CD4-positive, alpha-beta memory T cell (primary cell): ENCODE measurements around the gene GRAP2. TPM values are rescaled to one million over a fixed set of nuclear protein-coding genes. Genes with fewer than 3 reads are reported as not detected.

Experiments
- CTCF ChIA-PET: fragments of 350-600 bp; sonication (Branson Sonifier 250); formaldehyde crosslinking; loops from one replicate; lab custom pipeline; 2021; ENCODE audit warnings: inconsistent platforms; ENCODE audit not compliant: partially characterized antibody; lab: Charles Lee
- POLR2A ChIA-PET: fragments of 350-600 bp; sonication (Branson Sonifier 250); formaldehyde crosslinking; loops from one replicate; lab custom pipeline; 2021; ENCODE audit not compliant: partially characterized antibody; lab: Charles Lee
- DNase-seq, 5 donors: peaks; one replicate each; pipeline versions ENCODE4 v3.0.0 to v3.0.0-alpha.2; 2020 to 2022; ENCODE audit warnings: mixed read lengths in 1 of 5
- H3K27ac ChIP-seq: one replicate; pipeline ENCODE4 v1.7.0; 2013; ENCODE audit warnings: low read depth, low read length
- H3K27me3 ChIP-seq: 2 replicates; pipeline ENCODE4 v1.7.0; 2013; ENCODE audit warnings: mild to moderate bottlenecking, low read length, moderate library complexity; ENCODE audit not compliant: insufficient read depth
- H3K36me3 ChIP-seq: 2 replicates; pipeline ENCODE4 v1.7.0; 2013; ENCODE audit warnings: mild to moderate bottlenecking, low read length, moderate library complexity; ENCODE audit not compliant: insufficient read depth
- H3K4me1 ChIP-seq: 2 replicates; pipeline ENCODE4 v1.7.0; 2013; ENCODE audit warnings: mild to moderate bottlenecking, low read length, moderate library complexity; ENCODE audit not compliant: insufficient read depth
- H3K4me3 ChIP-seq, 2 donors: one replicate each; pipeline ENCODE4 v1.7.0; 2013; ENCODE audit warnings: low read length in 2 of 2, mild to moderate bottlenecking in 1 of 2
- H3K9me3 ChIP-seq, 2 donors: one replicate each; pipeline ENCODE4 v1.7.0; 2013; ENCODE audit warnings: low read length in 2 of 2, control low read depth in 1 of 2; ENCODE audit not compliant: control insufficient read depth in 1 of 2
- H3K27ac Mint-ChIP-seq, 7 donors: one replicate each; pipeline ENCODE4 v1.8.0; 2020 to 2021; ENCODE audit warnings: mixed read lengths in 7 of 7, mild to moderate bottlenecking in 6 of 7, inconsistent platforms in 3 of 7, moderate library complexity in 3 of 7
- H3K27me3 Mint-ChIP-seq, 2 donors: one replicate each; pipeline ENCODE4 v1.8.0; 2020 to 2021; ENCODE audit warnings: mixed read lengths in 2 of 2
- H3K36me3 Mint-ChIP-seq, 2 donors: one replicate each; pipeline ENCODE4 v1.8.0; 2020 to 2021; ENCODE audit warnings: mixed read lengths in 2 of 2, inconsistent platforms in 1 of 2, mild to moderate bottlenecking in 1 of 2
- H3K4me1 Mint-ChIP-seq, 4 donors: one replicate each; pipeline ENCODE4 v1.8.0; 2020 to 2021; ENCODE audit warnings: mixed read lengths in 4 of 4, mild to moderate bottlenecking in 1 of 4
- H3K4me3 Mint-ChIP-seq, 8 donors: one replicate each; pipeline ENCODE4 v1.8.0; 2020 to 2021; ENCODE audit warnings: mixed read lengths in 8 of 8, mild to moderate bottlenecking in 7 of 8, moderate library complexity in 6 of 8, inconsistent platforms in 3 of 8
- H3K9me3 Mint-ChIP-seq, 8 donors: one replicate each; pipeline ENCODE4 v1.8.0; 2020 to 2021; ENCODE audit warnings: mixed read lengths in 8 of 8, mild to moderate bottlenecking in 5 of 8, inconsistent platforms in 3 of 8, moderate library complexity in 1 of 8
- intact Hi-C: fragments of 100-400 bp; cut with micrococcal nuclease; formaldehyde crosslinking; loops from one replicate; pipeline ENCODE4 v1.15.1; 2023
- polyA plus RNA-seq, 2 donors: library from polyadenylated mRNA; unstranded; fragments of 300-500 nt; fragmentation: Illumina TruSeq; gene quantifications; one replicate each; pipeline ENCODE4 v1.2.3, GENCODE V29; 2021
- total RNA-seq, 2 experiments: library from RNA; stranded (reverse); gene quantifications; one replicate each; pipeline ENCODE4 v1.2.3, GENCODE V29; 2021

Gene GRAP2
- total and polyA plus RNA-seq, 4 experiments from 2014 or later: 53.1 to 140 (median 110) TPM

DNA sequence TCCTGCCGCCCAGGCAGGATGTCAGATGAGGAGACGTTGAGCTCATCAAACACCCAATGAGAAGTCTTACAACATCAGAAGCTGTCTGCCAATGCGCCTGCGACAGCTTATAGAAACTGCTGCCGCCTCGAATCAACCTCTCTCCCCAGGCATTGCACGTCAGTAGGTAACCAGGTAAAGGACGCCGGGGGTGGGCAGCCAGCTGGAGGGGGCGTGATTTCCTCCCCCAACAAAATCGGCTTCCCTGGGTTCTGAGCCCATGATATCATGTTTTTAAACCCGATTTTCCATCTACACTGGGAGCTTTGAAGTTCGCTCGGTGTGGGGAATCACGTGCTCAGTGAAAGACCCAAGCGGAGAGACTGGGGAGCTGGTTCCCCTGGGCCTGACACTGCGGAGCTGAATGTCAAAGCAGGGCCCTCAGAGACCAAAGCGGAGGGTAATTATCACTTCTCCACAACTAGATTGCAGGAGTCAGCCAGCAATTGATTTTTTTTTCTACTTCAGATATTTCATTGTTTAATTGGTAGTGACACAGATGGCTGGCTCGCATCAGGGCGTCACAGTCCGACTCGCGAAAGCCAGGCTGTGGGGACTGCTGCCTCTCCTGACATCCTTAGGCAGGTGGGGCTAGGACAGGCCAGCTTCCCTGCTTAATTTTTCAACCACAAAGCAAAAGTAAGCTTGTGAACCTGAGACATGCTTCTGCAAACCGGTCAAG is 109.2 kb downstream of the GRAP2 start:
- peak overlapping the region in 1 of 2 donors; percentile 5 for H3K4me3 ChIP-seq
- H3K27me3 ChIP-seq: peaks cover 5% of the 10 kb centered on the region
- intact Hi-C loops: no loop called here
- no peaks in the 10 kb centered on the region for H3K9me3 ChIP-seq
- H3K27me3 Mint-ChIP-seq: peaks cover 9 to 34% of the 10 kb centered on the region in 2 donors
- H3K4me1 ChIP-seq: peaks cover 10% of the 10 kb centered on the region
- H3K27ac ChIP-seq: no peak overlapping the region
- DNase-seq: peak in 3 of 5 donors; percentile 30 to 53 (median 44)
- H3K27ac Mint-ChIP-seq: peak overlapping the region in 5 of 7 donors; percentile 36 to 63 (median 42)
- CTCF ChIA-PET: interaction anchor here (0.5 to 2.3 kb wide), 4 partner anchors 14 to 476 kb away, joined by 3 to 17 read pairs (median 3); no protein-coding TSS in a partner anchor
- H3K9me3 Mint-ChIP-seq: no peaks in the 10 kb centered on the region
- peaks cover 2 to 13% (median 12%) of the 10 kb centered on the region in 4 donors for H3K4me1 Mint-ChIP-seq
- H3K36me3 ChIP-seq: no peaks in the 10 kb centered on the region
- H3K4me3 Mint-ChIP-seq: peak overlapping the region; percentile 35 to 71 (median 58)
- POLR2A ChIA-PET: interaction anchor here (0.6 to 1.6 kb wide), 2 partner anchors 32 to 867 kb away, joined by 3 read pairs; no protein-coding TSS in a partner anchor
- no peaks in the 10 kb centered on the region for H3K36me3 Mint-ChIP-seq

DNA sequence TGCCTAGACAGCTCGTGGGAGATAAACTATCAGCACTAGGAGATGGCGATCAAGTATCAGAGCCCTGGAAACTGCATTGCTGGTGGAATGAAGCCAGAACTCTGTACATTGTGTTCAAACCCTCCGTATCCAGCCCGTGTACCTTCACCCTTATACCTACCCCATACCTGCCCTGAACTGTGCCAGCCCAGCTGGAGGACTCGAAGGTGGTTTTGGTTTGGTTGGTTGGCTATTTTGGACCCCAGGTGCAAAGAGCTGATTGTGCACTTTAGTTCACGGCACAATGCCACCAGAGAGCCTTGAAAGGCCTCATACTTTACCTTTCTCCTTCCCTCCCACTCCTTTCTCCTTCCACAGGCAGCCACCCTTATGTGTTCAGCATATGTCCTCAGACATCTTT is 109.9 kb downstream of the GRAP2 start:
- CTCF ChIA-PET: interaction anchor here (0.9 to 2.3 kb wide), 3 partner anchors 14 to 476 kb away, joined by 3 to 17 read pairs (median 3); no protein-coding TSS in a partner anchor
- no peaks in the 10 kb centered on the region for H3K9me3 Mint-ChIP-seq
- Histone ChIP-seq H3K4me3 (no peak overlapping the region), H3K27me3 (peaks cover 5% of the 10 kb centered on the region), H3K36me3 (no peaks in the 10 kb centered on the region), H3K9me3 (no peaks in the 10 kb centered on the region), H3K27ac (no peak overlapping the region), H3K4me1 (peaks cover 10% of the 10 kb centered on the region)
- peaks cover 9 to 34% of the 10 kb centered on the region in 2 donors for H3K27me3 Mint-ChIP-seq
- peaks cover 2 to 13% (median 12%) of the 10 kb centered on the region in 4 donors for H3K4me1 Mint-ChIP-seq
- no peaks in the 10 kb centered on the region for H3K36me3 Mint-ChIP-seq
- intact Hi-C loops: no loop called here
- DNase-seq: no peak
- H3K4me3 Mint-ChIP-seq: no peak overlapping the region
- peak overlapping the region in 1 of 7 donors; percentile 40 for H3K27ac Mint-ChIP-seq
- POLR2A ChIA-PET: interaction anchor here (1.6 kb wide), 1 partner anchor 32 kb away, joined by 3 read pairs; no protein-coding TSS in a partner anchor

DNA sequence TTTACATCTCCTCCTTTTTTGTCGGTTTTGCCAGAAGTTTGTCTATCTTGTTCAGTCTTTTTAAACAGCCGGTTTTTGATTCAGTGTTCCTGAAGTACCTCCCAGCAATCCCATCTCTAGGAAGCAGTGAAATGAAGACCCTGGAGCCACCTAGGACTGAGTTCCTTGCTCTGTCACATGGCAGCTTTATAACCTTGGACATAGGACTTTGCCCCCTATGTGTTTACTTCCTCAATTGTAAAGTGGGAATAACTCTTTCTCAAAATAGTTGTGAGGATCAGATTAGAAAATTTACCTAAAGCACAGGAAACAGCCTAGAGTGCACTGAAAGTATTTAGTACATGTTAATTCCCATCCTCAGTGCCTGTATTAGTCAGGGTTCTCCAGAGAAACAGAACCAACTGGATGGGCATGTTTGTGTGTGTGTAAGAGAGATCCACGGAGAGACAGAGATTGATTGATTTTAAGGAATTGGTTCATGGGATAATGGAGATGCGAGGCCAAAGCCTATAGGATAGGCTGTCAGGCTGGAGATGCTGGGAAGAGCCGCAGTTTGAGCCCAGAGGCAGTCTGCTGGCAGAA is 113.9 kb downstream of the GRAP2 start:
- intact Hi-C loops: no loop called here
- DNase-seq: no peak
- no peaks in the 10 kb centered on the region for H3K27me3 ChIP-seq
- Mint-ChIP-seq H3K4me3 (no peak overlapping the region), H3K4me1 (peaks cover under 1 to 8% (median 6%) of the 10 kb centered on the region in 4 donors), H3K9me3 (no peaks in the 10 kb centered on the region), H3K36me3 (no peaks in the 10 kb centered on the region), H3K27ac (no peak overlapping the region), H3K27me3 (peaks cover 2 to 14% of the 10 kb centered on the region in 2 donors)
- no peaks in the 10 kb centered on the region for H3K36me3 ChIP-seq
- no peak overlapping the region for H3K27ac ChIP-seq
- H3K4me1 ChIP-seq: peaks cover 6% of the 10 kb centered on the region
- CTCF ChIA-PET: no interaction called here
- no peak overlapping the region for H3K4me3 ChIP-seq
- POLR2A ChIA-PET: no interaction called here
- no peaks in the 10 kb centered on the region for H3K9me3 ChIP-seq

DNA sequence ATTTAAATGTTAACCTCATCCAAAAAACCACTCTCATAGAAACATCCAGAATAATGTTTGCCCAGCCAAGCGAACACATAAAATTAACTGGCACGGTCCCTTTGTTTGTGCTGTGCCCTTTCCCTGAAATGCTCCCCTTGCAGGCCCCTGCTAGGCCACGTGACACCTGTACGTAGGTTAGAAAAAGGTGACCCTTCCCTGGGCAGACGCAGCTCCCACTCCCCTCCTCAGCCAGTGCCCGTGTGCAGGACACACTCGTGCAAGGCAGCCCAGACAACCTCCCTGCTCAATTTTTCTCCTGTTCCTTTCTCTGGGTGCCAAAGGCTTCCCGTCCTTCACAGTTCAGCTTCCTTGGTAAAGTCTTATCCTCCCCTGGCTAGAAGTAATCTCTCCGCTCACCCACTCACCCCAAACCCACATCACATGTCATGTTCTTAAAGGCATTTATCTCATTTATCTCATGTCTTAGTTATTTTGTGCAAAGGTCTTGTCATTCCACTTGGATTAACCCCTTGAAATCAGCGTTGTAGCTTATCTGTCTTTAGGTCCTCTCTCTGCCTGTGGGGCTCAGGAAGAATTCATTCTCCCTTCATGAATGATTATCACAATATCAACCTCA is 114.6 kb downstream of the GRAP2 start:
- CTCF ChIA-PET: interaction anchor here (1.4 kb wide), 1 partner anchor 10 kb away, joined by 5 read pairs; no protein-coding TSS in a partner anchor

DNA sequence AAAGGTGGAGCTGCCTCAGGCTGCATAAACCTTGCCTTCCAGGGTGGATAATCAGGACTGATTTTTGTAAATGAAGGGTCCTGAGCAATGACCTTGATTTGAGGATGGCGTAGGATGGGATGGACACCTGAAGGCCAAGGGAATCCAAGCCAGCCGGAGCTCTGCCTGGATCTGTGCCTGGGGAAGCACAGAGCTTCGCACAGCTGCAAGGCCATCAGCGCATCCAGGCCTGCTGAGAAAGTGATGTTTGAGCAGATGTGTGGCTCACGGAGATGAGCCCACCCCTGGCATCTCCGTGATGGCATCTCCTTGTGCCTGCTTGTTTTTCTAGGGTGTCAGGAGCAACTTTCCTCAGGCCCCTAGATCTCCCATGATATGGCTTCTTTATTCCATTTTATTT is 117.2 kb downstream of the GRAP2 start:
- DNase-seq: no peak
- CTCF ChIA-PET: interaction anchor here (0.8 to 1.6 kb wide), 2 partner anchors 330 to 484 kb away, joined by 3 read pairs; no protein-coding TSS in a partner anchor

More for the DNA sequence above, 114.6 kb downstream of the GRAP2 start:
- peak overlapping the region in 2 of 7 donors; percentile 19 to 46 for H3K27ac Mint-ChIP-seq
- intact Hi-C loops: no loop called here
- no peaks in the 10 kb centered on the region for H3K36me3 ChIP-seq
- H3K4me3 ChIP-seq: no peak overlapping the region
- no peaks in the 10 kb centered on the region for H3K4me1 ChIP-seq
- H3K4me1 Mint-ChIP-seq: peaks cover 0 to under 1% (median 0%) of the 10 kb centered on the region in 4 donors
- H3K36me3 Mint-ChIP-seq: no peaks in the 10 kb centered on the region
- H3K27ac ChIP-seq: no peak overlapping the region
- POLR2A ChIA-PET: no interaction called here
- no peak for DNase-seq
- H3K4me3 Mint-ChIP-seq: no peak overlapping the region
- H3K9me3 Mint-ChIP-seq: no peaks in the 10 kb centered on the region
- H3K27me3 ChIP-seq: no peaks in the 10 kb centered on the region
- no peaks in the 10 kb centered on the region for H3K9me3 ChIP-seq
- H3K27me3 Mint-ChIP-seq: peaks cover 3 to 13% of the 10 kb centered on the region in 2 donors

DNA sequence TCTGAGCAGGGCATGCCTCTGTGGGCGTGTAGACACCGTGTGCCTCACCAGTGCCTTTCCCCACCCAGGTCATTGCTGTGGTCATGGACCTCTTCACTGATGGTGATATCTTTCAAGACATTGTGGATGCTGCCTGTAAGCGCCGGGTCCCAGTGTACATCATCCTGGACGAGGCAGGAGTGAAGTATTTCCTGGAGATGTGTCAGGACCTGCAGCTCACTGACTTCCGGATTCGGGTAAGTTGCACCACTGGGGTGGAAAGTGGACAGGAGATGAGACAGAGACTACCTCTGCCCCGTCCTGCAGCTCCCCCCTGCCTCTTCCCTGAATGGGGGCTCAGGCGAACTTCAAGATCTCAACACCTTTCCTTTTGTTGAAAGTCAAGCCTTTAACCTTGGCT is 118.2 kb downstream of the GRAP2 start:
- Mint-ChIP-seq H3K27me3 (peaks cover 0 to 1% of the 10 kb centered on the region in 2 donors), H3K36me3 (no peaks in the 10 kb centered on the region), H3K27ac (peak overlapping the region in 2 of 7 donors; percentile 52 to 53), H3K4me3 (no peak overlapping the region), H3K9me3 (no peaks in the 10 kb centered on the region), H3K4me1 (no peaks in the 10 kb centered on the region)
- POLR2A ChIA-PET: no interaction called here
- no peak for DNase-seq
- CTCF ChIA-PET: interaction anchor here (0.8 kb wide), 1 partner anchor 485 kb away, joined by 3 read pairs; no protein-coding TSS in a partner anchor
- Histone ChIP-seq H3K27ac (no peak overlapping the region), H3K36me3 (no peaks in the 10 kb centered on the region), H3K4me1 (no peaks in the 10 kb centered on the region), H3K9me3 (no peaks in the 10 kb centered on the region), H3K4me3 (no peak overlapping the region), H3K27me3 (no peaks in the 10 kb centered on the region)
- intact Hi-C loops: no loop called here

More for the DNA sequence above, 117.2 kb downstream of the GRAP2 start:
- peaks cover 2 to 4% of the 10 kb centered on the region in 2 donors for H3K27me3 Mint-ChIP-seq
- no peak overlapping the region for H3K4me3 Mint-ChIP-seq
- Histone ChIP-seq H3K36me3 (no peaks in the 10 kb centered on the region), H3K27ac (no peak overlapping the region), H3K27me3 (no peaks in the 10 kb centered on the region), H3K9me3 (no peaks in the 10 kb centered on the region), H3K4me3 (no peak overlapping the region), H3K4me1 (no peaks in the 10 kb centered on the region)
- H3K27ac Mint-ChIP-seq: no peak overlapping the region
- H3K4me1 Mint-ChIP-seq: no peaks in the 10 kb centered on the region
- no peaks in the 10 kb centered on the region for H3K36me3 Mint-ChIP-seq
- no peaks in the 10 kb centered on the region for H3K9me3 Mint-ChIP-seq
- intact Hi-C loops: no loop called here
- POLR2A ChIA-PET: no interaction called here
